Fibroblast of skin of scalp (primary cell): ENCODE results near the gene PRRC2A.
A peak's percentile ranks its signal among the peaks of the same experiment; 100 is the strongest.

Experiments
- DNase-seq: peaks from one replicate; pipeline ENCODE4 v3.0.0-alpha.2; 2013

PRRC2A gene

DNA sequence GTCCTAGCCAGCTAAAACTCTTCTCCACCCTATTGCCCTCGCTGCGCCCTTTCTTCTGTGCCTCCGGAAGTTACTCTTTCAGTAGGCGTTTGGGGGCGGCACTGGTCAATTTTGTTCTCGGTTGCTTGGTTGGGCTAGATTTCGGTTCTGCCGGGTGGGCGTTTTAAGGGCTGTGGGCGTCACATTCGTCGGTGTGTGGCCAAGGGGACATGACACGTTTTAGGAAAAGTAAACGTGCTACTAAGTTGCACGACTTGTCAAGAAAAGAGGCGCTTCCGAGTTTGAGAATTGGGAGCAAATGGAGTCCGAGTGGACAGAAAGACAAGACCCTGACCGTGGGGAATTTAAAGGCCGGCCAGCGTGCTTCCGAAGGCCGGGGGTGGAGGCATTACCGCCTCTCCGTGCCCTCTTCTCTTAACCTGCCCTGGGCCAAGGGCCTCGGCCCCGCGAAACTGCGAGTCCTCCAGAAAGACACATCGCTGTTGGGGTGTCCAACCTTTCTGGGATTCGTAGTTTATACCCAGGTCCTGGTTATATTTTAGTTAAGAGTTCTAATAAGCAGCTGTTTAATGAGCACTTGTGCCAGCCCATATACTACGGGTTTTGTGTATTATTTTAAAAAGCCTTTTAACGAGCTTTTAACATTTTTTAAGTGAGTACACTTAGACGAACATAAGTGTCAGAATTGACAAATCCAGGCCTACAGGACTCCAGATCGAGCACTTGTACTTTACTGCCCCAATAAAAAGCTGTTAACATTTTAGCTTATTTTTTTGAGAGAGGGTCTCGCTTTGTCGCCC is 32.6 kb downstream of the PRRC2A start:
- DNase-seq = peak; percentile 94

GRCh38 chr6:31654574-31655348 is 34.2 kb downstream of the PRRC2A start:
- DNase-seq = no peak

DNA sequence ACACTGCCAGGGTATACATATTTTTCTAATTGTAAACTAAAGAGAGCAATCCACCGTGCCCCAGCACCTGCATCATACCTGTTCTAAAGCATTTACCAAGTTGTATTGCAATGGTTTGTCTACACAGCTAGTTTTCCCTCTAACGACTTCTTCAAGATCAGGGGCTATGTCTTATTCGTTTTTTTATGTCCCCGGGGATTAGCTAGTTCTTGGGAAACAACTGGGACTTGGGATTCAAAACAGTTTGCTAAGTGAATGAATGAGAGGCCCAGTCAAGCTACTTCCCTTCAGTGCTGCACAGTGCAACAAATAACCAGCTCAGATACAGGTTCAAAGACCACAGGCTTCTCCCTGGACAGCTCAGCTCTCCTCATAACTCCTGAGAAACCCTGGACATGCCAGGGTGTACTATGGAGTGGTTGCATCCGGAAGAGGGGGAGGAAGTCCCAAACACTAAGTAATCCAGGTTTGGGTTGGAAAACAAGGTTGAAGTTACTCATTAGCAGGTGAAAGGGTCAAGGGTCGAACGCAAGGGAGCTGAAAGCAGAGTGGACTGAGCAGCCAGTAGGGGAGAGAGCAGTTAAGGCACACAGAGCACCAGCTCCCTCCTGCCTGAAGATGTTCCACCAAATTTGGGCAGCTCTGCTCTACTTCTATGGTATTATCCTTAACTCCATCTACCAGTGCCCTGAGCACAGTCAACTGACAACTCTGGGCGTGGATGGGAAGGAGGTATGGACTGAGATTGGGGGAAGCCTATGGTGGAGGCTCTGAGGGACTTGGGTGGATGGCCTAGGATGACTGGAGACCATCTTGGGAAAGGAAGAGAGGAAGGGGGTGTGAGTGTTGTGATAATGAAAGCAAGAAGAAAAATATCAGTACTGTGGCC is 35.1 kb downstream of the PRRC2A start, which contains the start of gene APOM:
APOM (plus strand) TSS at position 546 of the 889 bp plus-strand sequence; CDS start at position 619, 73 bp downstream.
- DNase-seq = no peak

DNA sequence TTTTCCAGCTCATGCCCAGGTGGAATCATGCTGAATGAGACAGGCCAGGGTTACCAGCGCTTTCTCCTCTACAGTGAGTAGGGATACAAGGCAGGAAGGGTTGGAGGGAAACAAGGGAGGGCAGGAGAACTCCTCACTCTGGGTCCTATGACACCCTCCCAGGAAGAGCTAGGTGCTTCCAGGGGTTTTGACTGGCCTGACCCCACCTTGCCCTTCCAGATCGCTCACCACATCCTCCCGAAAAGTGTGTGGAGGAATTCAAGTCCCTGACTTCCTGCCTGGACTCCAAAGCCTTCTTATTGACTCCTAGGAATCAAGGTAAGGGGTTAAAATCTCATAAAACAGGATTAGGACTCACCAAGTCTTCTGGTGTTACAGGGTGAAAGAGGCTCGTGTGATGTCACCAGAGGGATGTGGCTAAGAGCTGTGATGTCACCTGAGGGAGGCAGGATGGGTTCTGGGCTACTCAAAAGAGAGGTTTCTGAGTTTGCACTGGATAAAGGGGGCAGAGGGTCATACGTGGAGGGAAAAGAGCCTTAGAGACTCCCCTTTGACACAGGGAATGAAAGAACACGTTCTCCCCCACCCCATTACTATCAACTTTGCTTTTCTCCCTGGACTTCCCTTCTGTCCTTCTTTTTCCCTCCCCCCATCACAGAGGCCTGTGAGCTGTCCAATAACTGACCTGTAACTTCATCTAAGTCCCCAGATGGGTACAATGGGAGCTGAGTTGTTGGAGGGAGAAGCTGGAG is 37.1 kb downstream of the PRRC2A start:
- no peak for DNase-seq

- DNase-seq = no peak
Observed at GRCh38 chr6:31658158-31658688, 37.7 kb downstream of the PRRC2A start.

DNA sequence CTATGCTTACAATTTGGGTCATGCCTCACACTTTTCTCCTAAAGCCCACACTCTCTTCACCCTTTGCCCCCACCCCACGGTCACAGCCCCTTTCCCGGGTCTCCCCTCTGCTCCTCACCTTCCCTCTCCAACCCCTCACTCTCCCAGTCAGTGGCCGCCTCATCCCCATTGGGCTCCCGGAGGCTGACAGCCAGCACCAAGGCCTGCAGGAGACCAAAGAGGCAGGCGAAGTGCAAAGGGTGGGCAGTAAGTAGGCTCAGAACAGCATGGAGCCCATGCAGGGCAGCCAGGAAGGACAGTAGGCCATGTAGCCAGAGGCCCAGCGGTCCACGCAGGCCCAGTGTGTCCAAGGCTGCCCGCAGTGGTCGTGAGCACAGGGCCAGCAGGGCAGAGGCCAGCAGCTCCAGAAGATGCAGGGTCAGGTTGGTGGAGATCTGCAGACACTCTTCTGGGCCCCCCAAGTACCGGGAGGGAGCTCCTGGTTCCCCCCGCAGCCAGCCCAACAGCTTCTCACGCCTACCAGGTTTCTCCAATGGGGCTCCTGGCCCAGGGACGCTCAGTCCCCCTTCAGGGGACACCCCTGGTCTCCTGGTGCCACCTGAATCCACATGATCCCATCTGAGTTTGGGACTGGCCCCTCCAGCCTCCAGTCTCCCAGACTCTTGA is 38.6 kb downstream of the PRRC2A start:
- DNase-seq = no peak

DNA sequence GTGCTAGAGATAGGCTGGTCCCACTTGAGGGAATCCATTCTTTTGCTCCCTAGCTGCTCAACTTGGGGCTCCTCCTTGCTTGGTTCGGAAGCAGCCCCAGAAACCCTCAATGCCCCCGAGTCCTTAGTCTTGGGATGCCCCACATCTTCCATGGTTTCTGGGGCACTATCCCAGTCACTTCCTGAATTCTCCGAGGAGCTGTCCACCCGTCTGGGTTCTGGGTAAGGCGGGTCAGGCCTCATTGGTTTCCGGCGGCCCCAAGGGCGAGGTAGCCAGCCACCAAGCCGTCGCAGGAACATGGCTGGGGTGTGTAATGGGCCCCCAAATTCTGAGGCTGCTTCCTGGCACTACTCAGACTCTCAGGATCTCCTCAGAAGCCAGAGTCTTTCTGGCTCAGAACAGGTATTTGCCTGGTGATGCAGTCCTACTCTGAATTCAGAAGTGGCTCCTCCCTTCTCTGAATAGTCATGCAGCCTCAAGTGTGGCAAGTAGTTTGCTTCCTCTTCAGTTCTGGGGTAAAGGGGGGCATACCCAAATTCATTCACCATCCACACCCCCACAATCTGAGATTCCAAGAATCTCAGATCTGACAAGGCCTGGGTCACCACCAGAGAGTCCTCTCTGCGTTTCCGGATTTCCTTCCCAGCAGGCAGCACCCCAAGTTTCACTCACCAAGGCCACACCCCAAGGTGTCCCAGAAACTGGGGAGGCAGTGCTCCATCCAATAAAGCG is 39.3 kb downstream of the PRRC2A start:
- DNase-seq = no peak

DNA sequence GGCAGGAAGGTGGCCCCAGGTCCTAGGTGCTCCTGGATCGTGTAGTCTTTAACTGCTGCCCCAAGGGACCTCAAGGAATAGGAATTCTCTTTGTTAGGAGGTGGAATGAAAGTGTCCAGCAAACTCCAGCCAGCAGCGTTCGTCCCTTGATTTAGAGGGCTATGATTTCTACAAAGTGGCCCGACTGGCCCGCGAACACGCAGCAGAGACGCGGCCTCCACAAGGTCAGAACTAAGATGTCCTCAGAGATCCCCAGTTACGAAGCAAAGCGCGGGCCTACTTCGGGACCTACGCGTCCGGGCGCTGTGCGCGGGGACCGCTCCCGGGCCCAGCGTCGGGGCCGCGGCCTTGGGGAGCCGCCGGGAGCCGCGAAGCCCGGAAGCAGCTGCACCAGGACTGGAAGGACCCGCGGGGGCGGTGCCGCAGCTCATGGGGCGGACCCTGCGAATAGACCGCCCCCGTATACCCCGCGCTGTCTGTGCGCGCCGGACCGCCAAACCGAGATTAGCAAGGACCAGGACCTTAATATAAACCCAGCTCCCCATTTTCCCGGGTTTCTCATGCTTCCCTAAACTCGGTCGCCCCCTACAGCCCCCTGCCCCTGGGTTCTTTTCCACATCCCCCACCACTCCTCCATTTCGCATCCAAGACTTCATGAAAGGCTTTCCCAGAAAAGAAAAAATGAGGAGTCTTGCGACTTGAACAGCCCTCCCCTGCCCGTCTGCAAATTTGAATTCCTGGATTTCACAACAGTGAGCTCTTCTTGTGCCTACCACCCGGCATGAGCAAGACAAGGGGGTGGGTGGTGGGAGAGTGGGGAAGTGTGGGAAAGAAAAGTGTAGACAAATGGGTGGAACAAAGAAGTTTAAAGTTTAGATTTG is 40.1 kb downstream of the PRRC2A start, which contains the start of gene C6orf47:
C6orf47 (minus strand) TSS at position 398 of the 881 bp plus-strand sequence. CDS start 831 bp downstream, outside the sequence.
- DNase-seq = peak; percentile 82

- no peak for DNase-seq
Observed at GRCh38 chr6:31661262-31662123, 41.0 kb downstream of the PRRC2A start.

DNA sequence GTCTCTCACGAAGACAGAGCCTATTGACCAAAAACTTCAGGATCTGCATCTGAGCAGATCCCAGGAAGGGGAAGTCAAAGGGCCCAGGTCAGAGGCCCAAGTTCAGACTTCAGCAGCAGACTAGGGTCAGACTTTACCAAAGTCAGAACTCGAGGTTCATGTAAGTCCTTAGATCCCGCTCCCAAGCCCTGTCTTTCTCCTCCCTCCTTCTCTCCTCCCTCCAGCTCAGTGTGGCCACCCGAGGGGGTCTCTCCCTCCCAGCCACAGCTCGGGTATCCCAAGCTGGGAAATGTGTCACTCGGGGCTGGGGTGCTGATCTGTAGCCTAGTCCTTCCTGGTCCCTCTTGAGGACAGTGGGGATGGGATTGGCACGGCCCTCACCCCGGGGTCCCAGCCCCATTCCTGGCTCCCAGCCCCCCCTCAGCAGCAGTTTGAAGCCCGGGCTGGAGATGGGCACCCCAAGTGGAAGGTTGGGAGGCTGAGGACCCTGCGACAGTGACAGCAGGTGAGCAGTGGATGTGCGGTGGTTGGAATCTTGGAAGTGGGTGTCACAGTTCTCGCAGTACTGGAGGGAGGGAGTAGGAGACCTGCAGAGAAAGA is 41.7 kb downstream of the PRRC2A start:
- no peak for DNase-seq

- no peak for DNase-seq
Observed at GRCh38 chr6:31663126-31663960, 42.8 kb downstream of the PRRC2A start.

DNA sequence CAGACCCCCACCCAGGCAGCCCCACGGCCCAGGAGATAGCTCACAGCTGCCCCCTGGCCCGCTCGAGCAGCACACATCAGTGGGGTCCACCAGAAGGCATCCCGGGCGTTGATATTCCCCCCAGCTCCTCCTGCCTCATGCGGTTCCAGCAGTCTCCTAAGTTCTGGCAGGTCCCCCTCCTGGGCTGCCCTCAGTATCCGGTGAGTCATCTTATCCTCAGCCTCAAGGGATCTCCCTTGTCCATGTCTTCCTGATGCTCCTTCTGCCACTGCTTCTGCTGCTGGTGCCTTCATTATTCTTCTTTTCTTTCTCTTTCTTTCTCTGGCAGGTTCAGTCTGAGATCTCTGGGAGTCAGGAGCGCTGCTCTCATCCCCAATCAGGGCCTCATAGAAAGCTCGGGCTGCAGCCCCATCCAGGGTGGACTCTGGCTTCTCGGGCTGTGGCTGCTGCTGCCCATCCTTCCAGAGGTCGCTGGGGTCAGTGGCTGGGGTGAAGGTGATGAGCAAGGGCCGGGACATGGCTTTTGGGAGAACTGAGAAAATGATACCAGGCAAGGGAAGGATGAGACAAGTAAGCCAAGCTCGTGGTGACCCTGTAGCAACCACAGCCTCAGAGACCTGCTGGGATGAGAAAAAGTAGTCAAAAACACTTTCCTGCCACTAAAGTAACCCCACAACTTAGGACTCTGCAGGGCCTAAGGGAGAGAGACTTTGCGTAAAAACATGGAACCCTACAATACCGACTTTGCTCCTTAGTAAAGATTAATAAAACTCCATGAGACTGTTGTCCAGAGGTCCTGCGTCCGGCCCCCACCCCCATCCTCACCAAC is 43.7 kb downstream of the PRRC2A start:
- peak; percentile 82 for DNase-seq

- peak; percentile 93 for DNase-seq
Observed at GRCh38 chr6:31664790-31665500, 44.4 kb downstream of the PRRC2A start, which contains the start of gene GPANK1. Gene GPANK1, minus strand, starts transcription at chr6:31664997. Its CDS starts 519 bp downstream, at chr6:31664478.

DNA sequence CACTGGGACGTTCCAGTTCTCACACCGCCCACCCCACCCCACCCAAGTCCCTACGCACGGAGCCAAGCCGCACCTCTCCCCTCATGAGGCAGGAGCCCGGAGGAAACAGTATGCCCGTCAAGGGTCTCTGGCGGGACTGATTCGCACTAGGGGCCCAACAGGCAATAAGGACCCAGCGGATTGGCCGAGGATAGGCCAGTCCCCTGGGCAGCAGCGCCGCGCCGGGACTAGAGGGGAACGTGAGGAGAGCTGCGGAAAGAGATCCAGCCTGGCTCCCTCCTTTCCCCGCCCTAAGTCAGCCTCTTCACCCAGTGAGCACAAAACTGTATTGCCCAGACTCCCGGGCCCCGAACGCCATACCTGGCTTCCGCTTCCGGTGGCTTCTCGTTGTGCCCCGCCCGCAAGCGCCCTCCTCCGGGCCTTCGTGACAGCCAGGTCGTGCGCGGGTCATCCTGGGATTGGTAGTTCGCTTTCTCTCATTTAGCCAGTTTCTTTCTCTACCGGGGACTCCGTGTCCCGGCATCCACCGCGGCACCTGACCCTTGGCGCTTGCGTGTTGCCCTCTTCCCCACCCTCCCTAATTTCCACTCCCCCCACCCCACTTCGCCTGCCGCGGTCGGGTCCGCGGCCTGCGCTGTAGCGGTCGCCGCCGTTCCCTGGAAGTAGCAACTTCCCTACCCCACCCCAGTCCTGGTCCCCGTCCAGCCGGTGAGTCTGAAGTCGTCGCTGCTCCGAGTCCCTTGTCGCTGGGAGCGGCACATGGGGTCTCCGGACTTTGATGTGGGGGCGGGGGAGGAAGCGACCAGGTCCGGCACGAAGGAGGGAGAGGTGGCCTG is 45.2 kb downstream of the PRRC2A start, which contains the start of gene CSNK2B:
CSNK2B (plus strand) TSS at position 580 of the 836 bp plus-strand sequence. CDS start 752 bp downstream, outside the sequence.
- DNase-seq = peak; percentile 98
